Fibroblast of skin of abdomen (primary cell): ENCODE results near the gene C1orf210.

Source experiments
- DNase-seq: peaks from one replicate; pipeline ENCODE4 v3.0.0-alpha.2; 2013

C1orf210 gene

GRCh38 chr1:43247256-43247921 lies 38.0 kb downstream of the C1orf210 start:
- DNase-seq: no peak

- no peak for DNase-seq
Measured at GRCh38 chr1:43246466-43247213, 38.7 kb downstream of the C1orf210 start.

GRCh38 chr1:43243299-43243698 lies 42.1 kb downstream of the C1orf210 start:
- no peak for DNase-seq

- DNase-seq: peak; percentile 22
Measured at GRCh38 chr1:43241413-43241836, 44.0 kb downstream of the C1orf210 start.

GRCh38 chr1:43239484-43239883 lies 45.9 kb downstream of the C1orf210 start:
- DNase-seq: no peak

GRCh38 chr1:43238991-43239469 lies 46.4 kb downstream of the C1orf210 start:
- no peak for DNase-seq

- DNase-seq: peak; percentile 44
Measured at GRCh38 chr1:43238085-43238484, 47.3 kb downstream of the C1orf210 start.

GRCh38 chr1:43237121-43237520 lies 48.3 kb downstream of the C1orf210 start:
- DNase-seq: no peak

GRCh38 chr1:43235451-43236121 lies 49.8 kb downstream of the C1orf210 start:
- DNase-seq: no peak

- no peak for DNase-seq
Measured at GRCh38 chr1:43235040-43235439, 50.3 kb downstream of the C1orf210 start.

GRCh38 chr1:43234267-43234666 lies 51.1 kb downstream of the C1orf210 start:
- no peak for DNase-seq

GRCh38 chr1:43233631-43234030 lies 51.8 kb downstream of the C1orf210 start:
- no peak for DNase-seq

GRCh38 chr1:43232482-43232881 lies 52.9 kb downstream of the C1orf210 start:
- peak; percentile 9 for DNase-seq

- peak; percentile 67 for DNase-seq
Measured at GRCh38 chr1:43232074-43232473, 53.3 kb downstream of the C1orf210 start.
